Neutrophil (primary cell): ENCODE results near the gene CYTH3.

ENCODE experiments used
- H3K27ac ChIP-seq: fragments of 200-600 bp; sonication (generic); 2 replicates; pipeline ENCODE4 v1.5.1; 2016; ENCODE audit warnings: mild to moderate bottlenecking, moderate library complexity
- H3K27me3 ChIP-seq: fragments of 200-600 bp; sonication (generic); 2 replicates; pipeline ENCODE4 v1.6.0; 2016; ENCODE audit warnings: mild to moderate bottlenecking
- H3K36me3 ChIP-seq: fragments of 200-600 bp; sonication (generic); 2 replicates; pipeline ENCODE4 v1.5.1; 2017
- H3K4me1 ChIP-seq, 2 experiments: fragments of 200-600 bp in 1 of 2; sonication (generic) in 1 of 2; 1 replicate in 1 of 2; 2 replicates in 1 of 2; pipeline versions ENCODE4 v1.5.1 to v1.6.1; 2013 to 2016; ENCODE audit warnings: low read depth in 1 of 2, low read length in 1 of 2, mild to moderate bottlenecking in 1 of 2, moderate library complexity in 1 of 2; ENCODE audit not compliant: control insufficient read depth in 1 of 2, insufficient read depth in 1 of 2
- H3K4me3 ChIP-seq, 2 experiments: fragments of 200-600 bp in 1 of 2; sonication (generic) in 1 of 2; 1 replicate in 1 of 2; 2 replicates in 1 of 2; pipeline ENCODE4 v1.5.1; 2013 to 2016; ENCODE audit warnings: low read depth in 1 of 2, low read length in 1 of 2, mild to moderate bottlenecking in 1 of 2, moderate library complexity in 1 of 2
- H3K9me3 ChIP-seq: fragments of 200-600 bp; sonication (generic); 2 replicates; pipeline ENCODE4 v1.5.1; 2016
- CTCF ChIP-seq: fragments of 200-600 bp; sonication (generic); IDR thresholded peaks from 2 replicates; pipeline ENCODE4 v1.5.1; 2016; ENCODE audit warnings: antibody characterized with exemption

CYTH3 gene

DNA sequence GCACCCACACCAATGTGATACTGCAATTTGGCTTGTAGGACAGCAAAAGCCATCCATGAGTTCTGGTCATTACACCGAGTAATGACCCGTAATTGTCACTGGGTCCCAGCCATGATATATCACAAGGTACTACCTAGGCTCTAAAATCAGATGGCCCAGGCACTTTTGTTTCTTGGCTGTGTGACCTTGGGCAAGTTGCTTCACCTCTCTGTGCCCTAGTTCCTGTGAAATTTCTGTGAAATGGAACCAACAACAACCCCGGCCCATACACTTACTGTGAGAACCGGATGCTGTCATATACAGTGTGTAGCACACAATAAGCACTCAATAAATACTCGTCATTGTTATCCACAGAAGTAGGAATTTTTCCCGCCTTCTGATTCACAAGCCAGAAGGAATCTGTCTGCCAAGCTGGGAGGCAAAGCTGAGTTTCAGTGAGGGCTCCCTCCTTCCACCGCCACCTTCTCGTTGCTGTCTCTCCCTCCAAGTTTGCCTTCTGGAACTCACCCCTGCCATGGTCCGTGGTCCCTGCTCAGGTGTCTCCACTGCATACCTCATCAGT is 6.4 kb upstream of the CYTH3 start:
- H3K9me3 ChIP-seq, result no peaks in the 10 kb centered on the region
- H3K27me3 ChIP-seq, result peaks cover 8% of the 10 kb centered on the region
- H3K4me3 ChIP-seq, result no peak overlapping the region
- no peak for TF ChIP-seq CTCF
- no peak overlapping the region for H3K27ac ChIP-seq
- no peaks in the 10 kb centered on the region for H3K36me3 ChIP-seq
- H3K4me1 ChIP-seq, result no peaks in the 10 kb centered on the region

DNA sequence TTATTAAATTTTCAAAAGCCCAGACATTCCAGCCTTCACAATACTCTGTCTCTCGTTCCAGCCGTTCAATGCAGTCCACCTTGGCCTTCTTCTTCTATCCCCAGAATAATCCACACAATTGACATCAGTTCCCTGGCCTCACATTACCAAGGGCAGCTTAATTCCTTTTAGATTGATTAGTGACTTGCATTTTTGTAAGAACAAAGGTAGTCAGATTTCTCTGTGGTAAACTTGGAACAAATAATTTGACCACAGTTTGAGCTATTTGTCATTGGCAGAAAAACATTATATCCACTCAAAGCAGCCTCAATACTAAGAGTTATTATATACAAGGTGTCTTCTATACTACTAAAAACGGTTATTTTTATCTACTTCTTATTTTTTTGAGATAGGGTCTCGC is 5.1 kb upstream of the CYTH3 start:
- H3K36me3 ChIP-seq, result no peaks in the 10 kb centered on the region
- no peaks in the 10 kb centered on the region for H3K9me3 ChIP-seq
- no peak overlapping the region for H3K27ac ChIP-seq
- TF ChIP-seq CTCF, result no peak
- peaks cover 4% of the 10 kb centered on the region in 2 experiments for H3K4me1 ChIP-seq
- H3K27me3 ChIP-seq, result peaks cover 15% of the 10 kb centered on the region
- H3K4me3 ChIP-seq, result no peak overlapping the region

- H3K4me1 ChIP-seq, result peaks cover 4 to 5% of the 10 kb centered on the region in 2 experiments
- no peak overlapping the region for H3K4me3 ChIP-seq
- no peaks in the 10 kb centered on the region for H3K36me3 ChIP-seq
- no peak for TF ChIP-seq CTCF
- H3K27ac ChIP-seq, result no peak overlapping the region
- H3K27me3 ChIP-seq, result peaks cover 17% of the 10 kb centered on the region
- no peaks in the 10 kb centered on the region for H3K9me3 ChIP-seq
These were observed 4.5 kb upstream of the CYTH3 start for GRCh38 chr7:6276911-6277408.

DNA sequence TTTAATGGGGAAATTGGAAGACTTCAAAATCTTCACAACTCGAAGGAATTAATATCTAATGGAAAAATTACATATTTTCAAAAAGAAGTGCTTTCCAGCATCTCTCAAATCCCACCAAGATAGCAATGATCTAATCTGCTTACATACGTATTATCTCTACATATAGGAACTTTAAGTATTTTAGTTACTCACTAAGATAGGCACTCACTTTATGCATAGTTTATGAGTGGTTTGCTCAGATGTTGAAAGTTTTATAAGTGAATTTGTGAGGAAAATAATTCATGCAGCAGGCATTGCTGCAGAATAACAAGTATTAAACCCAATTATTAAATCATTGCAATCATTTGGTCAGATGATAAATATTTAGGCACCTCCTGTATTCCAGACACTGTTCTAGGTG is 2.3 kb upstream of the CYTH3 start:
- Histone ChIP-seq H3K36me3 (no peaks in the 10 kb centered on the region), H3K4me3 (no peak overlapping the region), H3K27me3 (peaks cover 39% of the 10 kb centered on the region), H3K27ac (no peak overlapping the region), H3K4me1 (peaks cover 15 to 17% of the 10 kb centered on the region in 2 experiments), H3K9me3 (no peaks in the 10 kb centered on the region)
- TF ChIP-seq CTCF, result no peak

DNA sequence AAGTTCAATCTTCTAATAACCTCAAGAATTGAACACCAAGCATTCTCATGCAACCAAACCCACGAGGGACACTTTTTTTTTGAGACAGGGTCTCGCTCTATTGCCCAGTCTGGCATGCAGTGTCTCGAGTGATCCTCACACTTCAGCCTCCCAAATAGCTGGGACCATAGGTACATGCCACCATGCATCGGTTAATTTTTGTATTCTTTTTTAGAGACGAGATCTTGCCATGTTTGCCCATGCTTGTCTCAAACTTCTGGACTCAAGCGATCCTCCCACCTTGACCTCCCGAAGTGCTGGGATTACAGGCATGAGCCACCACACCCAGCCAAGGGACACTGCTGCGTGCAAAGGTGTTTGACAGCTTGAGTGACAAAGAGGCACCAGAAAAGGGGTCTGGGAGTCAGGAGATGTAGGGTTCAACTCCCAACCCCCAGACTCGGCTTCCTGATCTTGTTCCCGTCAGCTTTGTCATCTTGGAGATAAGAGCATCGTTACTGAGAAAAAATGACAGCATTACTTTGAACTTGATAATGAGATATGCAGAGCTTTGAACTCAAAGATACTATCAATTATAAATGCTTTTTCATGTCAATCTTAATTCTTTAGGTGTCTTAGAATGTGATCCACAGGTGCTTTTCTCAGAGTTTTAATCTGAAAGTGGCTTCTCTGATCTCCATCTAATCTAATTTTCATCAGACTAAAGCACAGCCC is 1.6 kb upstream of the CYTH3 start:
- TF ChIP-seq CTCF, result no peak
- Histone ChIP-seq H3K4me1 (peaks cover 15 to 17% of the 10 kb centered on the region in 2 experiments), H3K36me3 (no peaks in the 10 kb centered on the region), H3K9me3 (no peaks in the 10 kb centered on the region), H3K27me3 (peaks cover 46% of the 10 kb centered on the region), H3K4me3 (no peak overlapping the region), H3K27ac (no peak overlapping the region)
